WERI-Rb-1 (cell line): ENCODE results near the gene MOV10.
A peak's percentile ranks its signal among the peaks of the same experiment; 100 is the strongest.

Experiments used
- DNase-seq: peaks from one replicate; pipeline ENCODE4 v3.0.0-alpha.2; 2020
- H3K27ac ChIP-seq: fragments of 250-450 bp; sonication (Bioruptor Pico); 2 replicates; pipeline ENCODE4 v1.5.1; 2020; ENCODE audit warnings: mild to moderate bottlenecking, moderate library complexity
- H3K27me3 ChIP-seq: fragments of 250-450 bp; sonication (Bioruptor Pico); 2 replicates; pipeline ENCODE4 v1.5.1; 2021; ENCODE audit warnings: mild to moderate bottlenecking, low read depth, moderate library complexity; ENCODE audit not compliant: insufficient read depth, severe bottlenecking
- H3K36me3 ChIP-seq: fragments of 250-450 bp; sonication (Bioruptor Pico); 2 replicates; pipeline ENCODE4 v1.5.1; 2020; ENCODE audit warnings: mild to moderate bottlenecking, moderate library complexity
- H3K4me3 ChIP-seq: 2 replicates; pipeline ENCODE4 v1.5.1; 2011; ENCODE audit warnings: low read depth, mild to moderate bottlenecking, control low read depth, low read length
- H3K9me3 ChIP-seq: fragments of 250-450 bp; sonication (Bioruptor Pico); 2 replicates; pipeline ENCODE4 v1.5.1; 2021; ENCODE audit warnings: mild to moderate bottlenecking, moderate library complexity; ENCODE audit not compliant: severe bottlenecking
- TF ChIP-seq, protein P1 (sequence below): IDR thresholded peaks from 2 replicates; pipeline ENCODE4 v1.5.1; 2011; ENCODE audit warnings: low read depth, mild to moderate bottlenecking, control low read depth, inconsistent platforms, low read length

MOV10 gene

DNA sequence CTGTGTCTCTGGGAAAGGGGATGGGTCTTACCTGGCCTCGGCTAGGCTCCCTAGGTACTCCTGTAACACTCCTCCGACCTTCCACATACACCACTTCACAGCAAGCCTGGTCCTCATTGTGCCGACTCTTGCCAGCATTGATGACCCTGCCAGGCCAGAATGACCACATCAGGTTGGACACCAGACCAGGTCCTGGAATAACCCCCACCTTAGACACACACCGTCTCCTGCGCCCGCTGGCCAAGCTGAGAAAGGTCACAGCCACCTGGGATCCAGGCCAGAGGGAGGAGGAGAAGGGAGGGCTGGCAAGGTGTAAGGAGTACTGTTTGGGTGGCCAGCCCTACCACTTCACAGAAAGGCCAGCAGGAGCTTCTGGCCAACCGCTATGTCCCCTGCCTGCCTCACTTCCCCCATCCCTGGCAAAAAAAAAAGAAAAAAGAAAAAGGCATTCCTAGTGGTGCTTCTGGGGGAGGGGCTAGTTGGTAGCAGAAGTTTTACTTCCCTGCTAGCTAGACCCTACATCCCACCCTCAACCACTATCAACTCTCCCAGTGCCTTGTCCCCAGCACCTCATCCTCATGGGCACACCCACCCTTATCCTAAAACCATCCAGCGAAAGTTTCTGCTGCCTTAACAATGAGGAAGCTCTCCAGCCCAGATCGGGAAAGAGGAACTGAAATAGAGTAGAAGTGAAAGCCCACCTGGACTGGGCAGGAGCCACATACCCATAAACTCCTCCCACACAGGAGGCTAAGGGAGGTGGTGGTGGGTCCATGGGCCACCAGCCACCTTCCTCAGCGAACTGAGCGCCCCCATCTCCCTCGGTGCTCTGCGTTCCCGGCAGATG lies 39.2 kb downstream of the MOV10 start:
- no peak overlapping the region for H3K27ac ChIP-seq
- H3K9me3 ChIP-seq = no peaks in the 10 kb centered on the region
- H3K4me3 ChIP-seq = peak overlapping the region; percentile 52
- peaks cover 12% of the 10 kb centered on the region for H3K27me3 ChIP-seq
- DNase-seq = no peak
- no peaks in the 10 kb centered on the region for H3K36me3 ChIP-seq
- TF ChIP-seq, protein P1, sequence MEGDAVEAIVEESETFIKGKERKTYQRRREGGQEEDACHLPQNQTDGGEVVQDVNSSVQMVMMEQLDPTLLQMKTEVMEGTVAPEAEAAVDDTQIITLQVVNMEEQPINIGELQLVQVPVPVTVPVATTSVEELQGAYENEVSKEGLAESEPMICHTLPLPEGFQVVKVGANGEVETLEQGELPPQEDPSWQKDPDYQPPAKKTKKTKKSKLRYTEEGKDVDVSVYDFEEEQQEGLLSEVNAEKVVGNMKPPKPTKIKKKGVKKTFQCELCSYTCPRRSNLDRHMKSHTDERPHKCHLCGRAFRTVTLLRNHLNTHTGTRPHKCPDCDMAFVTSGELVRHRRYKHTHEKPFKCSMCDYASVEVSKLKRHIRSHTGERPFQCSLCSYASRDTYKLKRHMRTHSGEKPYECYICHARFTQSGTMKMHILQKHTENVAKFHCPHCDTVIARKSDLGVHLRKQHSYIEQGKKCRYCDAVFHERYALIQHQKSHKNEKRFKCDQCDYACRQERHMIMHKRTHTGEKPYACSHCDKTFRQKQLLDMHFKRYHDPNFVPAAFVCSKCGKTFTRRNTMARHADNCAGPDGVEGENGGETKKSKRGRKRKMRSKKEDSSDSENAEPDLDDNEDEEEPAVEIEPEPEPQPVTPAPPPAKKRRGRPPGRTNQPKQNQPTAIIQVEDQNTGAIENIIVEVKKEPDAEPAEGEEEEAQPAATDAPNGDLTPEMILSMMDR = no peak

DNA sequence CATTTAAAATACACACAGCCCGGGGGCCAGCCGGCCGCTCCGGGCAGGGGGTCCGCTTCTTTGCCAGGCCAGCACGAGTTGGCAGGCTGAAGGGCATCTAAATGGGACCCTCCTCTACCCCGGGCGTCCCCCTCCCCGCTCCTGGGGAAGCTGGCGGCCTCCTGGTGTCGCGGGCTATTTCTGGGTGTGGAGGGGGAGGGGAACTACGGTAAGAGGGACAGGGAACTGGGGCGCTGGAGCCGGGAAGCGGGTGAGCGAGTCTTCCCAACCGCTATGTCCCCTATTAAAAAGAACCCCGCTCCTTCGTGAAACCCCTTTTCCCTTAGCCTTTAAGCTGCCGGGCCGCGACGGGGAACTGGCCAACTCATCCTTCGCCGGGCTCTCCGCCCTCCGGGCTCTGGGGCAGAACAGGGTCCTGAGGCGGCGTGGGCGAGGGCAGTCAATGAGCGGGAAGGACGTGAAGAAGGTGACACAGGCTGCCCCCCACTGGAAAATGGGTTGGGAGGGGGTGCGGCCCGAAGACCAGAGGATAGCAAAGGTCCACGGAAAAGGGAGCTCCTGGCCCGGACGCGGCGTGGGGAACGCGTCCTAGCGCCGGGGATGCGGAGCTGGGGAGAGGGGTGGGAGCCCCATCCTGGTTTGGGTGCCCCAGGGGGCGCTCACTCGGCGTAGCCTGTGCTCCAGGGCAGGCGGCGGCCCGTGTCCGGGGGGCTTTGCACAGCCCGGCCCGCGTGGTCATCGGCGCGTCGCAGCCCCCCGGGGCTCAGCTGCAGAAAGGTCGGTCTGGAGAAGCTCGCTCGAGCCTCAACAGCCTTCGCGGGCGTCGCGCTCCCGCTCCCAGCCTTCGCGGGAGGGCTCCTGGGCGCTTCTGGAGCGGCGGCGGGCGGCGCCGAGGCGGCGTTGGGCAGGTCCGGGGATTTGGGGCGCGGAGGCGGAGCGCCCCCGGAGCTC lies 40.1 kb downstream of the MOV10 start:
- peak overlapping the region; percentile 52 for H3K4me3 ChIP-seq
- DNase-seq = no peak
- H3K27me3 ChIP-seq = peaks cover 12% of the 10 kb centered on the region
- H3K36me3 ChIP-seq = no peaks in the 10 kb centered on the region
- H3K27ac ChIP-seq = no peak overlapping the region
- no peaks in the 10 kb centered on the region for H3K9me3 ChIP-seq
- TF ChIP-seq, protein P1 = 0 out of 2 replicates have a peak, but pooled peaks have one; percentile 13

DNA sequence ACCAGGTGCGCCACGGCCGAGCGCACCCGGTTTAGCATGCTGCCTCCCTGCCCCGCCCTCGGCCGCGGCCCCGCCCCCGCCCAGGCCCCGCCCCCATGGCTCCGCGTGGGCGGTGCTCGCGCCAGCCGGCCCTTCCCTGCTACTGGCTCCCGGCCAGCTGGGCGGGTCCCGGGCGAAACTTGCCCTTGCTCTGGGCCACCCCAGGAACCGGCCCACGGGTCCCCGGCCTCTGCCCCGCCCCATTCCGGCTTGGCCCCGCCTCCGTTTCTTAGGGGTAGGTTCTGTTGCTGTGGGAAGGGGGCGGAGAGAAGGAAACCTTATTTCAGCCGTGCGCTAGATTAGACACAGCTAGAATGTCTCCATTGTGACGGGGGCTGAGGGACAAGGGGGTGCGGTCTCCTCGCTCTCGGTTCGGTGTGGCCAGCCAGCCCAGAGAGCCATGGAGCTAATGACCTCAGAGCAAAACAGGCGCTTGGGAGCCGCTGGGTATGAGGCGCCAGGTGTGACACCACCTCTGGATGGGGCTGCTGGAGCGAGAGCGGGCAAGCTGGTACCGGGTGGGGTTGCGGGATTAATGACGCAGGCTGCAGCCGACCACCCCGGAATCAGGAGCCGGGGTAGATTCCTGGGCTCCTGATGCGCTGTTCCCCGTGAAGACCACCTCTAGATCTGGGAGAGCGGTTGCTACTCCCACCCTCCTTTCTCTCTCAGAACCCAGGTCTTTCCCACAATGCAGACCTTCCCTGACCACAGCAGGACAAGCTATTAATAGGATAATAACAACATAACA lies 41.0 kb downstream of the MOV10 start, which contains the start of gene PPM1J:
PPM1J (minus strand) TSS at position 69 of the 790 bp plus-strand sequence; CDS start at position 38, 31 bp downstream.
- Histone ChIP-seq H3K27me3 (peaks cover 12% of the 10 kb centered on the region), H3K9me3 (no peaks in the 10 kb centered on the region), H3K4me3 (peak within 1 kb of the TSS; percentile 52), H3K36me3 (no peaks in the 10 kb centered on the region), H3K27ac (no peak within 1 kb of the TSS)
- TF ChIP-seq, protein P1 = no peak
- peak; percentile 97 for DNase-seq

DNA sequence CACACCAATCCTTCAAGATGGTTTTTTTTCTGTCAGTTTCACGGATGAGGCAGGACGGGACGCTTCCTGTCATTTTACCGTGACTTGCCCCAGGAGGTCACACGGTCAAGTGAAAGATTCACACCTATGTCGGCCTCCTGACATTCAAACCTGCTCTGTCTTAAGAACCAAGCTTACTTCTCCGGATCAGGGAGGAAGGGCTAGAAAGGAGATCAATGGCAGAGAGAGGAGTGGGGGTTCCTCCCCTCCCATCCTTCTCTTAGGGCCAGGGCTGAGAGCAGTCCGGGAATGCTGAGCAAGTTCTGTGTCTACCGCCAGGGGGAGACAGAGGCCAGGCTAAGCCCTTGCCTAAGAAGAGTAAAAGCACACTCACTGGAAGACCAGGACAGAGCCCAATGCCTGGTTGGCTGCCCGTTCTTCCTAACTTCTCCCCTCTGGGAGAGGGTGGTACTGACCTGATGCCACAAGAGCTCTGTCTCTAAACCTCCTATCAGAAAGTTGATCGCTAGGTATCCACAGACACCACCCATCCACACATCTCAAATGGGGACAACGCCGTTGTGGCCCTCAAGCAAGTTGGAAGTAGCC lies 41.8 kb downstream of the MOV10 start:
- peak; percentile 91 for DNase-seq
- no peaks in the 10 kb centered on the region for H3K9me3 ChIP-seq
- TF ChIP-seq, protein P1 = peak; percentile 94
- no peak overlapping the region for H3K27ac ChIP-seq
- peaks cover 12% of the 10 kb centered on the region for H3K27me3 ChIP-seq
- no peaks in the 10 kb centered on the region for H3K36me3 ChIP-seq
- H3K4me3 ChIP-seq = peak overlapping the region; percentile 42
